SK-N-SH (cell line): ENCODE data around the gene ZNF503. TPM values are rescaled to one million over a fixed set of nuclear protein-coding genes. Genes with fewer than 3 reads are reported as not detected.

Experiments
- CTCF ChIA-PET: fragments of 300-600, 350-600 bp; formaldehyde crosslinking; extraction: SDS; loops from one replicate; lab custom pipeline; 2021; lab: Yijun Ruan, JAX
- POLR2A ChIA-PET: fragments of 350-600 bp; sonication (Branson Sonifier 250); formaldehyde crosslinking; extraction: SDS; loops from one replicate; lab custom pipeline; 2020; ENCODE audit warnings: antibody characterized with exemption, inconsistent platforms; lab: Yijun Ruan, JAX
- DNase-seq: peaks from one replicate; pipeline ENCODE4 v3.0.0; 2012
- H2AFZ ChIP-seq: fragments of 200-600 bp; sonication (generic); 2 replicates; pipeline ENCODE4 v1.8.1; 2016; ENCODE audit warnings: antibody characterized with exemption, mild to moderate bottlenecking, low read depth
- H3F3A ChIP-seq: fragments of 200-600 bp; sonication (generic); replicated peaks from 2 replicates; pipeline ENCODE3; 2016; ENCODE audit warnings: antibody characterized with exemption, mild to moderate bottlenecking; ENCODE audit not compliant: insufficient read depth
- H3K27ac ChIP-seq, 2 experiments: fragments of 200-500 bp in 1 of 2; fragments of 200-600 bp in 1 of 2; sonication (Bioruptor generic) in 1 of 2; sonication (generic), shearing (Covaris generic) in 1 of 2; 2 replicates each; pipeline versions ENCODE4 v1.5.1 to v1.6.1; 2014 to 2016; ENCODE audit warnings: low read depth in 2 of 2, inconsistent platforms in 1 of 2, low read length in 1 of 2, mild to moderate bottlenecking in 1 of 2, mixed read lengths in 1 of 2
- H3K27me3 ChIP-seq: fragments of 200-600 bp; sonication (generic), shearing (Covaris generic); 2 replicates; pipeline ENCODE4 v1.6.1; 2016; ENCODE audit warnings: mixed run types; ENCODE audit not compliant: insufficient read depth
- H3K36me3 ChIP-seq, 2 experiments: fragments of 200-500 bp in 1 of 2; fragments of 200-600 bp in 1 of 2; sonication (Bioruptor generic) in 1 of 2; sonication (generic) in 1 of 2; replicated peaks in 1 of 2; 2 replicates each; pipeline versions ENCODE3 to v1.5.1; 2014 to 2016; ENCODE audit warnings: low read length in 1 of 2, mild to moderate bottlenecking in 1 of 2; ENCODE audit not compliant: insufficient read depth in 2 of 2, control insufficient read depth in 1 of 2
- H3K4me1 ChIP-seq, 2 experiments: fragments of 200-500 bp in 1 of 2; fragments of 200-600 bp in 1 of 2; sonication (Bioruptor generic) in 1 of 2; sonication (generic), shearing (Covaris generic) in 1 of 2; 2 replicates each; pipeline versions ENCODE4 v1.5.1 to v1.6.1; 2014 to 2016; ENCODE audit warnings: low read depth in 1 of 2, low read length in 1 of 2, mixed run types in 1 of 2; ENCODE audit not compliant: insufficient read depth in 2 of 2, control insufficient read depth in 1 of 2
- H3K4me2 ChIP-seq: fragments of 200-600 bp; sonication (generic), shearing (Covaris generic); 2 replicates; pipeline ENCODE4 v1.6.1; 2017; ENCODE audit warnings: mixed run types
- H3K4me3 ChIP-seq, 2 experiments: fragments of 200-500 bp in 1 of 2; fragments of 200-600 bp in 1 of 2; sonication (Bioruptor generic) in 1 of 2; sonication (generic), shearing (Covaris generic) in 1 of 2; 2 replicates each; pipeline versions ENCODE4 v1.5.1 to v1.8.1; 2014 to 2016; ENCODE audit warnings: low read depth in 2 of 2, inconsistent platforms in 1 of 2, low read length in 1 of 2, mild to moderate bottlenecking in 1 of 2, mixed read lengths in 1 of 2, moderate library complexity in 1 of 2
- H3K79me2 ChIP-seq: fragments of 200-600 bp; sonication (generic); 2 replicates; pipeline ENCODE4 v1.8.1; 2017; ENCODE audit warnings: mild to moderate bottlenecking; ENCODE audit not compliant: insufficient read depth
- H3K9ac ChIP-seq: fragments of 200-600 bp; sonication (generic); 2 replicates; pipeline ENCODE4 v1.6.1; 2017; ENCODE audit warnings: mixed run types
- H3K9me2 ChIP-seq: fragments of 200-600 bp; sonication (generic); 2 replicates; pipeline ENCODE4 v1.6.1; 2017; ENCODE audit warnings: mixed run types
- H3K9me3 ChIP-seq: fragments of 200-600 bp; sonication (generic); 2 replicates; pipeline ENCODE4 v1.6.1; 2017; ENCODE audit warnings: mixed run types, mild to moderate bottlenecking, moderate library complexity
- H4K20me1 ChIP-seq: fragments of 200-600 bp; sonication (generic); 2 replicates; pipeline ENCODE4 v1.6.1; 2017; ENCODE audit warnings: mild to moderate bottlenecking, mixed run types; ENCODE audit not compliant: insufficient read depth
- CHD2 ChIP-seq: fragments of 150-350 bp; IDR thresholded peaks from 2 replicates; pipeline ENCODE4 v1.6.1; 2018; ENCODE audit warnings: low read length; ENCODE audit not compliant: partially characterized antibody
- EP300 ChIP-seq, 2 experiments: IDR thresholded peaks; 2 replicates each; pipeline versions ENCODE4 v1.4.0 to v1.6.1; 2012; ENCODE audit warnings: borderline replicate concordance in 1 of 2, low read depth in 1 of 2, low read length in 1 of 2
- FOXM1 ChIP-seq: IDR thresholded peaks from 2 replicates; pipeline ENCODE4 v1.4.0; 2012; ENCODE audit warnings: low read depth, mild to moderate bottlenecking
- GATA2 ChIP-seq: sonication (generic); formaldehyde crosslinking; IDR thresholded peaks from 2 replicates; pipeline ENCODE4 v1.5.0; 2020; ENCODE audit warnings: mild to moderate bottlenecking, missing genetic modification reagents
- MEF2A ChIP-seq: IDR thresholded peaks from 2 replicates; pipeline ENCODE4 v1.4.0; 2012; ENCODE audit warnings: low read depth, borderline replicate concordance
- NFIC ChIP-seq: IDR thresholded peaks from 2 replicates; pipeline ENCODE4 v1.4.0; 2012; ENCODE audit warnings: borderline replicate concordance
- POLR2AphosphoS5 ChIP-seq: IDR thresholded peaks from 2 replicates; pipeline ENCODE4 v1.6.1; 2012; ENCODE audit warnings: low read depth, low read length
- RAD21 ChIP-seq: IDR thresholded peaks from 2 replicates; pipeline ENCODE4 v1.6.1; 2012; ENCODE audit warnings: mild to moderate bottlenecking, low read length
- RCOR1 ChIP-seq: fragments of 150-350 bp; IDR thresholded peaks from 2 replicates; pipeline ENCODE4 v1.6.1; 2017; ENCODE audit warnings: antibody characterized with exemption, low read length
- RXRA ChIP-seq: IDR thresholded peaks from 2 replicates; pipeline ENCODE4 v1.4.0; 2012; ENCODE audit warnings: low read depth, mild to moderate bottlenecking, borderline replicate concordance
- SIN3A ChIP-seq: IDR thresholded peaks from 2 replicates; pipeline ENCODE4 v1.6.1; 2012; ENCODE audit warnings: low read depth, mild to moderate bottlenecking, low read length, moderate library complexity, borderline replicate concordance
- TAF1 ChIP-seq: IDR thresholded peaks from 2 replicates; pipeline ENCODE4 v1.6.1; 2012; ENCODE audit warnings: low read depth, mild to moderate bottlenecking, low read length, moderate library complexity, borderline replicate concordance
- TCF12 ChIP-seq: IDR thresholded peaks from 2 replicates; pipeline ENCODE4 v1.4.0; 2012
- TEAD4 ChIP-seq: IDR thresholded peaks from 2 replicates; pipeline ENCODE4 v1.4.0; 2012; ENCODE audit warnings: mild to moderate bottlenecking, borderline replicate concordance; ENCODE audit not compliant: insufficient read depth
- USF1 ChIP-seq: IDR thresholded peaks from 2 replicates; pipeline ENCODE4 v1.4.0; 2012; ENCODE audit warnings: low read depth, borderline replicate concordance
- USF2 ChIP-seq: fragments of 150-350 bp; IDR thresholded peaks from 2 replicates; pipeline ENCODE4 v1.6.1; 2017; ENCODE audit warnings: antibody characterized with exemption, low read length, low read depth, borderline replicate concordance
- YY1 ChIP-seq: IDR thresholded peaks from 2 replicates; pipeline ENCODE4 v1.4.0; 2012; ENCODE audit warnings: low read depth, mild to moderate bottlenecking
- WGBS: methylation state at CpG from one replicate; pipeline ENCODE4 v1.1.6; 2017; ENCODE audit warnings: low lambda C conversion rate; 5-methylcytosine and 5-hydroxymethylcytosine counted together
- polyA plus RNA-seq, 3 experiments: library from polyadenylated mRNA; depleted of rRNA; stranded (reverse); fragments of >200 nt; gene quantifications; 2 replicates each; pipeline ENCODE4 v1.2.3, GENCODE V29; 2012
- TF ChIP-seq, protein P1 (sequence below): IDR thresholded peaks from 2 replicates; pipeline ENCODE4; 2012

The ZNF503 gene
- polyA plus RNA-seq, 1 of the 3 experiments (the other 2 are of a cell fraction), result 5.9 TPM

DNA sequence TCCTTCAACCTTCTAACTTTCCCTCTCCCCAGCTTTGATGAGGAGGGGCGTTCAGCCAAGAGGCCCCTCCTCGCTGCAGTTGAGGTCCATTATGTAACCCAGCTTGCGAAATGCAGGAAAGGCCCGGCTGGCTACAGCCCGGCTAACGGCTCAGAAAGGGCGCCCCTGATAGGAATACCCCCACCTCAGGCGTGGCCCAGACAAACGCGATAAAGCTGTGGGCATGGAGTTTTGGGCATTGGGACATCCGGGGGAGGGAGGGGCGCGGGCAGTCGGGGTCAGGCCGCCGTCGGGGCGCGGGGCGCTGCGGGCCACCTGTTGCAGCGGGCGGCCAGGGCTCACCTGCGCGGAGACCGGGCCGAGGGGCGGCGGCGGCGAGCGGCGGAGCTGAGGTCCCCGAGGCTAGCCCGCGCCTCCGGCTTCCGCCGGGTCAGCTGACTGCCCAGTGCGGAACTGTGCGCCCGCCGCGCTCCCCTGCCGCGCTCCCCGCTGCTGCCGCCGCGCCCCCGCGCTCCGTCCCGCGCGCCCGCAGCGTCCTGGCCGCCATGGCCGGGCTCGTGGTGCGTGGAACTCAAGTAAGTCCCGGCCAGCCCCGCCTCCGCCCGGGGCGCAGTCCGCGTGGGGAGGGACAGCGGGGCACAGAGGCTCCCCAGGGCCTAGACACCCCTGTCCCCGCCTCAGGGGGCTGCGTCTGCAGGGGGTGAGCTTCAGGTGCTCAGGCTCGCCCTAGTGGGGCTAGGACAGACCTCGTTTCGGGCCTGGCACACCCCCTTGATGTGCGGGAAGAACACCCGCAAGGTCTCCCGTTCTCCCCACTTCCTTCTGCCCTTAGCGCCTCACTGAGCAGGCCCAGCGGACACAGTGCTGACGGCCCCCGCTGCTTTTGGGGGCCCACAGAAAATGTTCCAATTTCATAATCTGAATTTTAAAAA, 29.9 kb upstream of the ZNF503 start, which contains the start of gene LRMDA:
Gene LRMDA (plus strand): TSS at position 445 of the 932 bp plus-strand sequence.
- TF ChIP-seq EP300 (IDR thresholded peaks at IDR 0.05; ENCODE audit: borderline replicate concordance in 1 of 2, low read depth in 1 of 2, low read length in 1 of 2) (no peak), USF1 (0 out of 2 replicates have a peak, but pooled peaks have one; percentile 18)
- TF ChIP-seq, all 33 proteins: peak for 1
- Histone ChIP-seq H3K9me2 (no peaks in the 10 kb centered on the region), H3K9me3 (no peaks in the 10 kb centered on the region), H3K4me2 (no peak within 1 kb of the TSS), H3K27me3 (no peaks in the 10 kb centered on the region), H3K36me3 (no peaks in the 10 kb centered on the region), H4K20me1 (no peaks in the 10 kb centered on the region), H3F3A (no peaks in the 10 kb centered on the region), H3K4me3 (peak within 1 kb of the TSS in 1 of 2 experiments; percentile 19; a peak in 1 of 4 replicates), H2AFZ (no peak within 1 kb of the TSS), H3K9ac (no peak within 1 kb of the TSS), H3K4me1 (peaks cover 0 to 8% of the 10 kb centered on the region in 2 experiments; a peak in 1 of 4 replicates), H3K27ac (no peak within 1 kb of the TSS), H3K79me2 (no peaks in the 10 kb centered on the region)
- POLR2A ChIA-PET, result no interaction called here
- 53% methylated on average over 28 of the region's 82 CpGs for WGBS
- DNase-seq, result peak; percentile 78
- CTCF ChIA-PET, result interaction anchor here (1.1 kb wide), 1 partner anchor 28 kb away, joined by 3 read pairs; no protein-coding TSS in a partner anchor

DNA sequence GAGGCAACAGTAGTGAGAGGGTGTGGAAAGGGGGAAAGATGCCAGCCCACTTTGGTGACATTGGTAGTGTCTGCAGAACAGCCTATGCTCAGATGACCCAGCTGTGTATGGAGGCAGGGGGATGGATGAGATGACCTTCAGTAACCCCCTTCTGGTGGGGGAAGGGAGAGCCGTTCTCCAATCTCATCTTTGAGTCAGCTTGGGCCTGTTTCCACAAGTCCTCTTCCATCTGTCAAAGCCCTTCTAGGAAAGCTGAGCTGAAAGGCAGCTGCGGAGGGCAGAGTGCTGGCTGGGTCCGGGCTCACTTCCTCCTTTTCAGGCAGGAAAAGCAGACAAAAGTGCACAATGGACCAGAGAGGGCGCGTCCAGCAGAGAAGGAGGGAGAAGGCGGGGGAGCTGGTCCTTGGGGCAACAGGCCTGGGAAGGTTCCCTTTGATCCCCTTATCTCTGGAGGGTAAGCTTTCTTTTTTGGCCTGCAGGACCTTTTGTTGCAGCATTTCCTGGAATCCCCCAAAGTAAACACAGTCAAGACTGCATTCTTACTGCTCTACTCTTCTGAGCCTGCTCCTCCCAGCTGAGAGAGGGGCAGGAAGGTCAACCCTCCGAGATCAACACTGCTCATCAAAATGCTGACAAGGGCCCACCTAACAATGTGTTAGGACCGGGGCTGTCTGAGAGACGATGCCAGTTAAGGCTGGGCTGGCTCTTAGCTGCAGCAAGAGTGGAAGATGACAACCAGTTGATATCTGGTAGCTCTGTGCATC, 28.6 kb upstream of the ZNF503 start:
- Histone ChIP-seq H3K27ac (no peak overlapping the region), H3K4me2 (no peak overlapping the region), H3K4me3 (no peak overlapping the region), H3F3A (no peaks in the 10 kb centered on the region), H3K9me2 (no peaks in the 10 kb centered on the region), H3K4me1 (peaks cover 0 to 8% of the 10 kb centered on the region in 2 experiments; a peak in 1 of 4 replicates), H3K79me2 (no peaks in the 10 kb centered on the region), H3K9me3 (no peaks in the 10 kb centered on the region), H3K27me3 (no peaks in the 10 kb centered on the region), H4K20me1 (no peaks in the 10 kb centered on the region), H3K9ac (no peak overlapping the region), H3K36me3 (no peaks in the 10 kb centered on the region), H2AFZ (no peak overlapping the region)
- ChIA-PET POLR2A (no interaction called here), CTCF (no interaction called here)
- 82% methylated on average over 9 of the region's 9 CpGs for WGBS
- no peak for DNase-seq
- TF ChIP-seq USF1 (no peak), USF2 (no peak), RAD21 (no peak), TCF12 (no peak), CHD2 (no peak), MEF2A (no peak), RCOR1 (no peak), GATA2 (no peak), POLR2AphosphoS5 (no peak), SIN3A (no peak), RXRA (no peak), FOXM1 (no peak), TEAD4 (no peak), TAF1 (no peak), NFIC (no peak), EP300 (IDR thresholded peaks at IDR 0.05; ENCODE audit: borderline replicate concordance in 1 of 2, low read depth in 1 of 2, low read length in 1 of 2) (no peak), YY1 (no peak)
- TF ChIP-seq, protein P1, sequence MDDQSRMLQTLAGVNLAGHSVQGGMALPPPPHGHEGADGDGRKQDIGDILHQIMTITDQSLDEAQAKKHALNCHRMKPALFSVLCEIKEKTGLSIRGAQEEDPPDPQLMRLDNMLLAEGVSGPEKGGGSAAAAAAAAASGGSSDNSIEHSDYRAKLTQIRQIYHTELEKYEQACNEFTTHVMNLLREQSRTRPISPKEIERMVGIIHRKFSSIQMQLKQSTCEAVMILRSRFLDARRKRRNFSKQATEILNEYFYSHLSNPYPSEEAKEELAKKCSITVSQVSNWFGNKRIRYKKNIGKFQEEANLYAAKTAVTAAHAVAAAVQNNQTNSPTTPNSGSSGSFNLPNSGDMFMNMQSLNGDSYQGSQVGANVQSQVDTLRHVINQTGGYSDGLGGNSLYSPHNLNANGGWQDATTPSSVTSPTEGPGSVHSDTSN, result no peak
